M059J (cell line): ENCODE data around the gene EVA1C. TPM values are rescaled to one million over a fixed set of nuclear protein-coding genes. Genes with fewer than 3 reads are reported as not detected.

Experiments used
- DNase-seq: peaks from one replicate; pipeline ENCODE4 v3.0.0-alpha.2; 2012; ENCODE audit warnings: low read depth
- total RNA-seq: library from RNA; depleted of rRNA; stranded (reverse); fragments of >200 nt; shearing (Covaris generic); gene quantifications from 2 replicates; pipeline ENCODE4 v1.2.3, GENCODE V29; 2014; rRNA removed

Gene EVA1C
- total RNA-seq, 1 experiment from 2014 or later, result 10.4 TPM

DNA sequence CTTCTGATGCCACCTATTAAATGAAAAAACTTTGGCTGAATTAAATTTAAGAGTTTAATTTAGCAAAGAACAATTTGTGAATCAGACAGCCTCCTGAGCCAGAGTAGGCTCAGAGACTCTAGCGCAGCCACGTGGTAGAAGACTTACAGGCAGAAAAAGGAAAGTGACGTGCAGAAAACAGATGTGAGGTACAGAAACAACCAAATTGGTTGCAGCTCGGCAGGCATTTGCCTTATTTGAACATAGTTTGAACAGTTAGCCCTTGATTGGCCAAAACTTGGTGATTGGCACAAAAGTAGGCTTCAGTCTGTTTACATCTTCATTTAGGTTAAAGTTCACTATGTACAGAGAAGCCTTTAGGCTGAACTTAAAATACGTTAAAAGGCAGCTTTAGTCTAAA, 149.9 kb downstream of the EVA1C start:
- peak; percentile 61 for DNase-seq

DNA sequence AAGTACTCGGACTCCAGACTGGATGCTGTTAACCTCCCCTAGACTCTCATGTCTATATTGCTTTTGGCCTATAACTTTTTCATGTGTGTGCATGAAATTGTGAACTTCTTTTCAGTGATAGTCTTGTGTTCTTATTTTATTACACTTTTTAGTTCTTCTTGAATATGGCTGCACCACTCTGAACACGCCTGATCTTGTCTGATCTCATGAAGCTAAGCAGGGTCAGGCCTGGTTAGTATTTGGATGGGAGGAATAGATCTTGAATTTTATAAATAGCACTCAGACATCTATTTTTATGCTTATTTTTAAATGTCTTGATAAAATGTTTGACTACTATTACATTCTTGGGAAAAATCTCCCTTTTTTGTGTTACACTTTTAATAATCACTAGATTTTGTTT, 150.4 kb downstream of the EVA1C start:
- DNase-seq, result no peak

Other genes starting within 250 kb of the EVA1C start
- 21.8 and 35.2 TPM in 2 replicates for gene MIS18A, start 133.7 kb upstream of the EVA1C start, total RNA-seq
- not detected in 2 replicates for gene MRAP, start 113.9 kb upstream of the EVA1C start, total RNA-seq
- gene URB1, start 19.7 kb upstream of the EVA1C start, total RNA-seq, result 8.9 and 18.1 TPM in 2 replicates
- gene TCP10L, start 172.8 kb downstream of the EVA1C start, total RNA-seq, result 0.30 TPM in 1 of 2 replicates, not detected in the other
- 75.3 and 77.0 TPM in 2 replicates for gene CFAP298, start 199.7 kb downstream of the EVA1C start, total RNA-seq